IPS-20b (cell line): Measurements from ENCODE around the gene HSDL2.

ENCODE experiments used
- H3K27ac ChIP-seq: one replicate; pipeline ENCODE4 v1.5.1; 2013; ENCODE audit warnings: low read length
- H3K27me3 ChIP-seq: 2 replicates; pipeline ENCODE4 v1.6.1; 2013; ENCODE audit warnings: mild to moderate bottlenecking, low read length, inconsistent platforms; ENCODE audit not compliant: insufficient read depth
- H3K36me3 ChIP-seq: 2 replicates; pipeline ENCODE4 v1.6.1; 2013; ENCODE audit warnings: low read depth, mild to moderate bottlenecking, inconsistent platforms, low read length, moderate library complexity; ENCODE audit not compliant: insufficient read depth
- H3K4me1 ChIP-seq: 2 replicates; pipeline ENCODE4 v1.6.1; 2013; ENCODE audit warnings: mild to moderate bottlenecking, control low read depth, inconsistent platforms, low read length, moderate library complexity; ENCODE audit not compliant: insufficient read depth
- H3K4me3 ChIP-seq: 2 replicates; pipeline ENCODE4 v1.5.1; 2013; ENCODE audit warnings: mild to moderate bottlenecking, low read length, inconsistent platforms
- H3K9ac ChIP-seq: 2 replicates; pipeline ENCODE4 v1.6.1; 2013; ENCODE audit warnings: low read depth, mild to moderate bottlenecking, inconsistent platforms, low read length, moderate library complexity
- H3K9me3 ChIP-seq: 2 replicates; pipeline ENCODE4 v1.6.1; 2013; ENCODE audit warnings: mild to moderate bottlenecking, low read depth, low read length, inconsistent platforms; ENCODE audit not compliant: insufficient read depth

The HSDL2 gene

GRCh38 chr9:112433499-112434392 is 53.8 kb downstream of the HSDL2 start:
- Histone ChIP-seq H3K36me3 (no peaks in the 10 kb centered on the region), H3K4me3 (no peak overlapping the region)

GRCh38 chr9:112434487-112434886 is 54.6 kb downstream of the HSDL2 start:
- no peaks in the 10 kb centered on the region for H3K36me3 ChIP-seq
- no peaks in the 10 kb centered on the region for H3K9me3 ChIP-seq
- H3K27me3 ChIP-seq = no peaks in the 10 kb centered on the region
- no peaks in the 10 kb centered on the region for H3K4me1 ChIP-seq
- H3K27ac ChIP-seq = no peak overlapping the region
- no peak overlapping the region for H3K4me3 ChIP-seq
- H3K9ac ChIP-seq = no peak overlapping the region

More at GRCh38 chr9:112433499-112434392, 53.8 kb downstream of the HSDL2 start:
- Histone ChIP-seq H3K27me3 (no peaks in the 10 kb centered on the region), H3K9me3 (no peaks in the 10 kb centered on the region), H3K4me1 (no peaks in the 10 kb centered on the region), H3K9ac (no peak overlapping the region), H3K27ac (no peak overlapping the region)

- H3K9me3 ChIP-seq = no peaks in the 10 kb centered on the region
- H3K4me3 ChIP-seq = no peak overlapping the region
- no peaks in the 10 kb centered on the region for H3K4me1 ChIP-seq
- H3K36me3 ChIP-seq = no peaks in the 10 kb centered on the region
- no peaks in the 10 kb centered on the region for H3K27me3 ChIP-seq
- no peak overlapping the region for H3K27ac ChIP-seq
- H3K9ac ChIP-seq = no peak overlapping the region
Measured at GRCh38 chr9:112437406-112437805, 57.5 kb downstream of the HSDL2 start.

- Histone ChIP-seq H3K9ac (no peak overlapping the region), H3K27me3 (no peaks in the 10 kb centered on the region), H3K36me3 (no peaks in the 10 kb centered on the region), H3K9me3 (no peaks in the 10 kb centered on the region), H3K27ac (no peak overlapping the region), H3K4me1 (no peaks in the 10 kb centered on the region), H3K4me3 (no peak overlapping the region)
Measured at GRCh38 chr9:112439171-112439570, 59.3 kb downstream of the HSDL2 start.

- H3K4me1 ChIP-seq = no peaks in the 10 kb centered on the region
- no peaks in the 10 kb centered on the region for H3K27me3 ChIP-seq
- no peak overlapping the region for H3K4me3 ChIP-seq
Measured at GRCh38 chr9:112439825-112440224, 59.9 kb downstream of the HSDL2 start.

GRCh38 chr9:112443200-112443599 is 63.3 kb downstream of the HSDL2 start:
- Histone ChIP-seq H3K27ac (no peak overlapping the region), H3K9me3 (no peaks in the 10 kb centered on the region), H3K9ac (no peak overlapping the region), H3K27me3 (no peaks in the 10 kb centered on the region), H3K36me3 (no peaks in the 10 kb centered on the region), H3K4me3 (no peak overlapping the region), H3K4me1 (no peaks in the 10 kb centered on the region)

More at GRCh38 chr9:112439825-112440224, 59.9 kb downstream of the HSDL2 start:
- Histone ChIP-seq H3K36me3 (no peaks in the 10 kb centered on the region), H3K9me3 (no peaks in the 10 kb centered on the region), H3K9ac (no peak overlapping the region), H3K27ac (no peak overlapping the region)

- Histone ChIP-seq H3K27me3 (no peaks in the 10 kb centered on the region), H3K27ac (no peak overlapping the region), H3K9ac (no peak overlapping the region), H3K4me3 (no peak overlapping the region), H3K36me3 (no peaks in the 10 kb centered on the region), H3K9me3 (no peaks in the 10 kb centered on the region), H3K4me1 (no peaks in the 10 kb centered on the region)
Measured at GRCh38 chr9:112443636-112444035, 63.7 kb downstream of the HSDL2 start.

GRCh38 chr9:112445196-112445595 is 65.3 kb downstream of the HSDL2 start:
- H3K9me3 ChIP-seq = no peaks in the 10 kb centered on the region
- H3K27ac ChIP-seq = no peak overlapping the region
- H3K4me3 ChIP-seq = no peak overlapping the region
- no peaks in the 10 kb centered on the region for H3K4me1 ChIP-seq
- H3K27me3 ChIP-seq = no peaks in the 10 kb centered on the region
- H3K36me3 ChIP-seq = no peaks in the 10 kb centered on the region
- H3K9ac ChIP-seq = no peak overlapping the region

- Histone ChIP-seq H3K4me3 (no peak overlapping the region), H3K9me3 (no peaks in the 10 kb centered on the region), H3K27me3 (no peaks in the 10 kb centered on the region), H3K36me3 (no peaks in the 10 kb centered on the region), H3K27ac (no peak overlapping the region), H3K4me1 (no peaks in the 10 kb centered on the region), H3K9ac (no peak overlapping the region)
Measured at GRCh38 chr9:112446080-112446479, 66.2 kb downstream of the HSDL2 start.

GRCh38 chr9:112446526-112446925 is 66.6 kb downstream of the HSDL2 start:
- no peaks in the 10 kb centered on the region for H3K27me3 ChIP-seq
- no peak overlapping the region for H3K4me3 ChIP-seq
- H3K9ac ChIP-seq = no peak overlapping the region
- no peak overlapping the region for H3K27ac ChIP-seq
- no peaks in the 10 kb centered on the region for H3K9me3 ChIP-seq
- H3K36me3 ChIP-seq = no peaks in the 10 kb centered on the region
- H3K4me1 ChIP-seq = no peaks in the 10 kb centered on the region

GRCh38 chr9:112447283-112447761 is 67.4 kb downstream of the HSDL2 start:
- no peak overlapping the region for H3K27ac ChIP-seq
- H3K4me1 ChIP-seq = no peaks in the 10 kb centered on the region
- no peaks in the 10 kb centered on the region for H3K36me3 ChIP-seq
- H3K9me3 ChIP-seq = no peaks in the 10 kb centered on the region
- H3K4me3 ChIP-seq = no peak overlapping the region
- H3K27me3 ChIP-seq = no peaks in the 10 kb centered on the region
- no peak overlapping the region for H3K9ac ChIP-seq

- Histone ChIP-seq H3K27me3 (no peaks in the 10 kb centered on the region), H3K4me1 (no peaks in the 10 kb centered on the region), H3K27ac (no peak overlapping the region), H3K9me3 (peaks cover 5% of the 10 kb centered on the region; the same call in 1 of the 2 replicates), H3K36me3 (peaks cover 20% of the 10 kb centered on the region; the same call in 1 of the 2 replicates), H3K9ac (no peak overlapping the region), H3K4me3 (no peak overlapping the region)
Measured at GRCh38 chr9:112462855-112463254, 82.9 kb downstream of the HSDL2 start.
